Caco-2 (cell line): ENCODE results near the gene VPS13C. TPM values are rescaled to one million over a fixed set of nuclear protein-coding genes. Genes with fewer than 3 reads are reported as not detected.

Source experiments
- BruUV-seq: library from RNA; stranded (reverse); fragments of 400-500 nt; replicated peaks from 2 replicates; lab custom pipeline; 2021; lab: Mats Ljungman, UMichigan
- CTCF ChIA-PET: fragments of 300-600 bp; sonication (Branson Sonifier 250); formaldehyde crosslinking; loops from one replicate; lab custom pipeline; 2022; ENCODE audit warnings: antibody characterized with exemption; lab: Charles Lee
- POLR2A ChIA-PET: fragments of 300-600 bp; sonication (Branson Sonifier 250); formaldehyde crosslinking; loops from one replicate; lab custom pipeline; 2022; ENCODE audit warnings: antibody characterized with exemption; lab: Charles Lee
- DNase-seq, 2 experiments: peaks; one replicate each; pipeline versions ENCODE4 v3.0.0 to v3.0.0-alpha.2; 2020 to 2022
- H3K27me3 ChIP-seq: replicated peaks from 2 replicates; pipeline ENCODE4 v1.6.0; 2011; ENCODE audit warnings: low read length; ENCODE audit not compliant: control insufficient read depth, insufficient read depth
- H3K36me3 ChIP-seq: 2 replicates; pipeline ENCODE4 v1.5.1; 2011; ENCODE audit warnings: low read length; ENCODE audit not compliant: control insufficient read depth, insufficient read depth
- H3K4me1 ChIP-seq: fragments of 250-450 bp; sonication (Bioruptor Pico); 2 replicates; pipeline ENCODE4 v1.5.1; 2020; ENCODE audit warnings: mild to moderate bottlenecking
- H3K4me3 ChIP-seq: 2 replicates; pipeline ENCODE4 v1.5.1; 2011; ENCODE audit warnings: low read depth, mild to moderate bottlenecking, control low read depth, low read length
- H3K9me3 ChIP-seq: fragments of 250-450 bp; sonication (Bioruptor Pico); 2 replicates; pipeline ENCODE4 v1.5.1; 2020; ENCODE audit warnings: mild to moderate bottlenecking, moderate library complexity
- H3K27ac Mint-ChIP-seq: one replicate; pipeline ENCODE4 v1.8.0; 2022; ENCODE audit warnings: mixed read lengths; ENCODE audit not compliant: unreplicated experiment
- H3K27me3 Mint-ChIP-seq: one replicate; pipeline ENCODE4 v1.8.0; 2022; ENCODE audit warnings: mixed read lengths; ENCODE audit not compliant: insufficient read depth, unreplicated experiment
- H3K36me3 Mint-ChIP-seq: one replicate; pipeline ENCODE4 v1.8.0; 2022; ENCODE audit warnings: mild to moderate bottlenecking, mixed read lengths; ENCODE audit not compliant: insufficient read depth, unreplicated experiment
- H3K4me1 Mint-ChIP-seq: one replicate; pipeline ENCODE4 v1.8.0; 2022; ENCODE audit warnings: low read depth, mixed read lengths; ENCODE audit not compliant: unreplicated experiment
- H3K4me3 Mint-ChIP-seq: one replicate; pipeline ENCODE4 v1.8.0; 2022; ENCODE audit warnings: mild to moderate bottlenecking, moderate library complexity, mixed read lengths; ENCODE audit not compliant: unreplicated experiment
- H3K9me3 Mint-ChIP-seq: one replicate; pipeline ENCODE4 v1.8.0; 2022; ENCODE audit warnings: mixed read lengths; ENCODE audit not compliant: unreplicated experiment
- intact Hi-C: fragments of 100-400 bp; cut with micrococcal nuclease; formaldehyde crosslinking; loops from one replicate; pipeline ENCODE4 v1.10.0; 2022; ENCODE audit not compliant: unreplicated experiment
- total RNA-seq: library from RNA; stranded (reverse); gene quantifications from 2 replicates; pipeline ENCODE4 v1.2.3, GENCODE V29; 2022
- TF ChIP-seq, protein P1 (sequence below), 2 experiments: fragments of 200-600 bp in 1 of 2; IDR thresholded peaks; 1 replicate in 1 of 2; 2 replicates in 1 of 2; pipeline versions ENCODE4 v1.5.1 to v1.8.0; 2011 to 2022; ENCODE audit warnings: antibody characterized with exemption in 1 of 2, control low read depth in 1 of 2, inconsistent platforms in 1 of 2, low read depth in 1 of 2, low read length in 1 of 2, mild to moderate bottlenecking in 1 of 2, moderate library complexity in 1 of 2; ENCODE audit not compliant: insufficient read depth in 1 of 2, severe bottlenecking in 1 of 2, unreplicated experiment in 1 of 2

The VPS13C gene
- total RNA-seq, 1 experiment from 2014 or later: 42.4 TPM

DNA sequence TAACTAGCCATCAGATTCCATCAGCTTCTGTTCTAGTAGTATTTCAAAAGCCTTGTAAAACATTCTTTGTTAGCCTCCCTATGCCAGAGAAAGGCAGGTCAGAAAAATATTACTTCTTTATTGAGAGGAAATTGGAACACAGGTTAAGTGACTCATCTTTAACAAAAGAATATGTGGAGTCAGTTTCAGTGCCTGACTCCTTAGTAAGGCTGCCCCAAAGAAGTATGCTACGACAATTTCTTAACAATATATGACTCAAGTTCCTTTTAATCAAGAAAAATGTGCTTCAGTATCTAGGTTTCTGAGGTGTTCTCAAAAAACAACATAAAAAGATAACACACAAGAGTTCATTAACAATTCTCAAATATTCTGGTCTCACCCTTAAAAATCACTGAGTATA lies 139.2 kb downstream of the VPS13C start:
- TF ChIP-seq, protein P1, sequence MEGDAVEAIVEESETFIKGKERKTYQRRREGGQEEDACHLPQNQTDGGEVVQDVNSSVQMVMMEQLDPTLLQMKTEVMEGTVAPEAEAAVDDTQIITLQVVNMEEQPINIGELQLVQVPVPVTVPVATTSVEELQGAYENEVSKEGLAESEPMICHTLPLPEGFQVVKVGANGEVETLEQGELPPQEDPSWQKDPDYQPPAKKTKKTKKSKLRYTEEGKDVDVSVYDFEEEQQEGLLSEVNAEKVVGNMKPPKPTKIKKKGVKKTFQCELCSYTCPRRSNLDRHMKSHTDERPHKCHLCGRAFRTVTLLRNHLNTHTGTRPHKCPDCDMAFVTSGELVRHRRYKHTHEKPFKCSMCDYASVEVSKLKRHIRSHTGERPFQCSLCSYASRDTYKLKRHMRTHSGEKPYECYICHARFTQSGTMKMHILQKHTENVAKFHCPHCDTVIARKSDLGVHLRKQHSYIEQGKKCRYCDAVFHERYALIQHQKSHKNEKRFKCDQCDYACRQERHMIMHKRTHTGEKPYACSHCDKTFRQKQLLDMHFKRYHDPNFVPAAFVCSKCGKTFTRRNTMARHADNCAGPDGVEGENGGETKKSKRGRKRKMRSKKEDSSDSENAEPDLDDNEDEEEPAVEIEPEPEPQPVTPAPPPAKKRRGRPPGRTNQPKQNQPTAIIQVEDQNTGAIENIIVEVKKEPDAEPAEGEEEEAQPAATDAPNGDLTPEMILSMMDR (IDR thresholded peaks at IDR 0.05; ENCODE audit: insufficient read depth in 1 of 2, low read depth in 1 of 2, low read length in 1 of 2, severe bottlenecking in 1 of 2, unreplicated experiment in 1 of 2): no peak
- Mint-ChIP-seq H3K4me3 (no peak overlapping the region), H3K36me3 (peaks cover 14% of the 10 kb centered on the region), H3K9me3 (no peaks in the 10 kb centered on the region), H3K27ac (no peak overlapping the region), H3K27me3 (no peaks in the 10 kb centered on the region), H3K4me1 (no peaks in the 10 kb centered on the region)
- Histone ChIP-seq H3K9me3 (no peaks in the 10 kb centered on the region), H3K27me3 (no peaks in the 10 kb centered on the region), H3K36me3 (no peaks in the 10 kb centered on the region), H3K4me1 (no peaks in the 10 kb centered on the region), H3K4me3 (no peak overlapping the region)
- no peak for DNase-seq
- intact Hi-C loops: no loop called here
- no TSS peak for BruUV-seq
- CTCF ChIA-PET: no interaction called here
- POLR2A ChIA-PET: no interaction called here

- intact Hi-C loops: no loop called here
- H3K36me3 Mint-ChIP-seq: peaks cover 28% of the 10 kb centered on the region
- POLR2A ChIA-PET: no interaction called here
These were observed 142.8 kb downstream of the VPS13C start for GRCh38 chr15:61917457-61917856.

GRCh38 chr15:61916104-61916503 lies 144.1 kb downstream of the VPS13C start:
- CTCF ChIA-PET: no interaction called here
- intact Hi-C loops: no loop called here
- no peaks in the 10 kb centered on the region; the same call in 1 of the 2 replicates for H3K36me3 ChIP-seq
- Mint-ChIP-seq H3K27ac (no peak overlapping the region), H3K4me3 (no peak overlapping the region), H3K36me3 (peaks cover 28% of the 10 kb centered on the region), H3K4me1 (no peaks in the 10 kb centered on the region), H3K9me3 (no peaks in the 10 kb centered on the region), H3K27me3 (no peaks in the 10 kb centered on the region)
- DNase-seq: no peak
- no peaks in the 10 kb centered on the region for H3K9me3 ChIP-seq
- no peak overlapping the region for H3K4me3 ChIP-seq
- TF ChIP-seq, protein P1 (IDR thresholded peaks at IDR 0.05; ENCODE audit: insufficient read depth in 1 of 2, low read depth in 1 of 2, low read length in 1 of 2, severe bottlenecking in 1 of 2, unreplicated experiment in 1 of 2): no peak
- no peaks in the 10 kb centered on the region for H3K4me1 ChIP-seq
- no TSS peak for BruUV-seq
- H3K27me3 ChIP-seq: no peaks in the 10 kb centered on the region
- POLR2A ChIA-PET: interaction anchor here (0.5 kb wide), 1 partner anchor 161 kb away, joined by 6 read pairs; no protein-coding TSS in a partner anchor

More at GRCh38 chr15:61917457-61917856, 142.8 kb downstream of the VPS13C start:
- TF ChIP-seq, protein P1 (IDR thresholded peaks at IDR 0.05; ENCODE audit: insufficient read depth in 1 of 2, low read depth in 1 of 2, low read length in 1 of 2, severe bottlenecking in 1 of 2, unreplicated experiment in 1 of 2): no peak
- Histone ChIP-seq H3K36me3 (no peaks in the 10 kb centered on the region; the same call in 1 of the 2 replicates), H3K4me3 (no peak overlapping the region), H3K4me1 (no peaks in the 10 kb centered on the region), H3K9me3 (no peaks in the 10 kb centered on the region), H3K27me3 (no peaks in the 10 kb centered on the region)
- no peak for DNase-seq
- BruUV-seq: no TSS peak
- no peak overlapping the region for H3K4me3 Mint-ChIP-seq
- no peaks in the 10 kb centered on the region for H3K27me3 Mint-ChIP-seq
- CTCF ChIA-PET: no interaction called here
- H3K4me1 Mint-ChIP-seq: no peaks in the 10 kb centered on the region
- H3K9me3 Mint-ChIP-seq: no peaks in the 10 kb centered on the region
- H3K27ac Mint-ChIP-seq: no peak overlapping the region
